ENCODE measurements around the gene CDH3.

GRCh38 chr16:68681038-68681437, 35.9 kb downstream of the CDH3 start:
- TF ChIP-seq, protein P1, sequence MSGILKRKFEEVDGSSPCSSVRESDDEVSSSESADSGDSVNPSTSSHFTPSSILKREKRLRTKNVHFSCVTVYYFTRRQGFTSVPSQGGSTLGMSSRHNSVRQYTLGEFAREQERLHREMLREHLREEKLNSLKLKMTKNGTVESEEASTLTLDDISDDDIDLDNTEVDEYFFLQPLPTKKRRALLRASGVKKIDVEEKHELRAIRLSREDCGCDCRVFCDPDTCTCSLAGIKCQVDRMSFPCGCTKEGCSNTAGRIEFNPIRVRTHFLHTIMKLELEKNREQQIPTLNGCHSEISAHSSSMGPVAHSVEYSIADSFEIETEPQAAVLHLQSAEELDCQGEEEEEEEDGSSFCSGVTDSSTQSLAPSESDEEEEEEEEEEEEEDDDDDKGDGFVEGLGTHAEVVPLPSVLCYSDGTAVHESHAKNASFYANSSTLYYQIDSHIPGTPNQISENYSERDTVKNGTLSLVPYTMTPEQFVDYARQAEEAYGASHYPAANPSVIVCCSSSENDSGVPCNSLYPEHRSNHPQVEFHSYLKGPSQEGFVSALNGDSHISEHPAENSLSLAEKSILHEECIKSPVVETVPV (CRISPR knock-in tag; IDR thresholded peaks at IDR 0.05), result no peak
- TF ChIP-seq, protein P2, sequence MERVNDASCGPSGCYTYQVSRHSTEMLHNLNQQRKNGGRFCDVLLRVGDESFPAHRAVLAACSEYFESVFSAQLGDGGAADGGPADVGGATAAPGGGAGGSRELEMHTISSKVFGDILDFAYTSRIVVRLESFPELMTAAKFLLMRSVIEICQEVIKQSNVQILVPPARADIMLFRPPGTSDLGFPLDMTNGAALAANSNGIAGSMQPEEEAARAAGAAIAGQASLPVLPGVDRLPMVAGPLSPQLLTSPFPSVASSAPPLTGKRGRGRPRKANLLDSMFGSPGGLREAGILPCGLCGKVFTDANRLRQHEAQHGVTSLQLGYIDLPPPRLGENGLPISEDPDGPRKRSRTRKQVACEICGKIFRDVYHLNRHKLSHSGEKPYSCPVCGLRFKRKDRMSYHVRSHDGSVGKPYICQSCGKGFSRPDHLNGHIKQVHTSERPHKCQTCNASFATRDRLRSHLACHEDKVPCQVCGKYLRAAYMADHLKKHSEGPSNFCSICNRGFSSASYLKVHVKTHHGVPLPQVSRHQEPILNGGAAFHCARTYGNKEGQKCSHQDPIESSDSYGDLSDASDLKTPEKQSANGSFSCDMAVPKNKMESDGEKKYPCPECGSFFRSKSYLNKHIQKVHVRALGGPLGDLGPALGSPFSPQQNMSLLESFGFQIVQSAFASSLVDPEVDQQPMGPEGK (CRISPR knock-in tag; IDR thresholded peaks at IDR 0.05; ENCODE audit: borderline replicate concordance), result no peak
- no peak for TF ChIP-seq ZNF8 (CRISPR knock-in tag; IDR thresholded peaks at IDR 0.05)
- TF ChIP-seq TCF4 (CRISPR knock-in tag; IDR thresholded peaks at IDR 0.05; ENCODE audit: borderline replicate concordance), result no peak
- no peak for TF ChIP-seq BACH2 (CRISPR knock-in tag; IDR thresholded peaks at IDR 0.05; ENCODE audit: borderline replicate concordance)
- no peak for TF ChIP-seq ARNTL (CRISPR knock-in tag; IDR thresholded peaks at IDR 0.05; ENCODE audit: borderline replicate concordance, low read depth)
- no peak for TF ChIP-seq ZNF565 (CRISPR knock-in tag; conservative IDR thresholded peaks at IDR 0.05; ENCODE audit: low read depth)
- no peak for TF ChIP-seq ISL1 (CRISPR knock-in tag; IDR thresholded peaks at IDR 0.05)

Measured in SK-N-SH treated with all-trans-retinoic acid at 6 μM for 48 hours (cell line).